Measurements from ENCODE around the gene FAM168A.

GRCh38 chr11:73516080-73516479, 81.8 kb downstream of the FAM168A start:
- TF ChIP-seq POLR2A (IDR thresholded peaks at IDR 0.05) (no peak), CTCF (IDR thresholded peaks at IDR 0.05 in 8 of 11, conservative IDR thresholded peaks at IDR 0.05 in 3 of 11) (no peak)

All from spleen (tissue), 7 donors.